ENCODE measurements around the gene PRDM16.

The PRDM16 gene

DNA sequence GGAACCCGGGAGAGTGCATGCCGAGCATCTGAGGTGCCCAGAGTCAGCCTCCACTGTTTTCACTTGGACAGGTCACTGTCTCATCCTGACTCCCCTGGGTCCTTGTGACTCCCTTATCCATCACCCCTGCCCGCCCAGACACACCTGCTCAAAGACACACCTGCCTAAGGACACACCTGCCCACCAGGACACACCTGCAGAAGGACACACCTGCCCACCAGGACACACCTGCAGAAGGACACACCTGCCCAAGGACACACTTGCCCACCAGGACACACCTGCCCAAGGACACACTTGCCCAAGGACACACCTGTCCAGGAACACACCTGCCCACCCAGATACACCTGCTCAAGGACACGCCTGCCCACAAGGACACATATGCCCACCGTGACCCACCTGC lies 314.7 kb downstream of the PRDM16 start:
- no peak for DNase-seq (ENCODE audit: low read depth in 1 of 2, low spot score in 1 of 2)
- TF ChIP-seq JUND (IDR thresholded peaks at IDR 0.05; ENCODE audit: low read depth): no peak
- in situ Hi-C loops (cut with HindIII; ENCODE audit: low pct_unique_long_range_greater_than_20kb, low sequenced_read_pairs): no loop called here

GRCh38 chr1:3384407-3384806 lies 315.4 kb downstream of the PRDM16 start:
- DNase-seq (ENCODE audit: low read depth in 1 of 2, low spot score in 1 of 2): no peak
- in situ Hi-C loops (cut with HindIII; ENCODE audit: low pct_unique_long_range_greater_than_20kb, low sequenced_read_pairs): no loop called here
- no peak for TF ChIP-seq JUND (IDR thresholded peaks at IDR 0.05; ENCODE audit: low read depth)

- DNase-seq (ENCODE audit: low read depth in 1 of 2, low spot score in 1 of 2): no peak
- in situ Hi-C loops (cut with HindIII; ENCODE audit: low pct_unique_long_range_greater_than_20kb, low sequenced_read_pairs): no loop called here
- no peak for TF ChIP-seq JUND (IDR thresholded peaks at IDR 0.05; ENCODE audit: low read depth)
Measured at GRCh38 chr1:3386205-3387002, 317.4 kb downstream of the PRDM16 start.

GRCh38 chr1:3387401-3387800 lies 318.4 kb downstream of the PRDM16 start:
- in situ Hi-C loops (cut with HindIII; ENCODE audit: low pct_unique_long_range_greater_than_20kb, low sequenced_read_pairs): no loop called here
- TF ChIP-seq JUND (IDR thresholded peaks at IDR 0.05; ENCODE audit: low read depth): no peak
- no peak for DNase-seq (ENCODE audit: low read depth in 1 of 2, low spot score in 1 of 2)

- TF ChIP-seq JUND (IDR thresholded peaks at IDR 0.05; ENCODE audit: low read depth): no peak
Measured at GRCh38 chr1:3389093-3389833, 320.3 kb downstream of the PRDM16 start.

GRCh38 chr1:3390291-3390690 lies 321.3 kb downstream of the PRDM16 start:
- in situ Hi-C loops (cut with HindIII; ENCODE audit: low pct_unique_long_range_greater_than_20kb, low sequenced_read_pairs): no loop called here
- TF ChIP-seq JUND (IDR thresholded peaks at IDR 0.05; ENCODE audit: low read depth): no peak
- no peak for DNase-seq (ENCODE audit: low read depth in 1 of 2, low spot score in 1 of 2)

More at GRCh38 chr1:3389093-3389833, 320.3 kb downstream of the PRDM16 start:
- in situ Hi-C loops (cut with HindIII; ENCODE audit: low pct_unique_long_range_greater_than_20kb, low sequenced_read_pairs): no loop called here
- DNase-seq (ENCODE audit: low read depth in 1 of 2, low spot score in 1 of 2): no peak

DNA sequence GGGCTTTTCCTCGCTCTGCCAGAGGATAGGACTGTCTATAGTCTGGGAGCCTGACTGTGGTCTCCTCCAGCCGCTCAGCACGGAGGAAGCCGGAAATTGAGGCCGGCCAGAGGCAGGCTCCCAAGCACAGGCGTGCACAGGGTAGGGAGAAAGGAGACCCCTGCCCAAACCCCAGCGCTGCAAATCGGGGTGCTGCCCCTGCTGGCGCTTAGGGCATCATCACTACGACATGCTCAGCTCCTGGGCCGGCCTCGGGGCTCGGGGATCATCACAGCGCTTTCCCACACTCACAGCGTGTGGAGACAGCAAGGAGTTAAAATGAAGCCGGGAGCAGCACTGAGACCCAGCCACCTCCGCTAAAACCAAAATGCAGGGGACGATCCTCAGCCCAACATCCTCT lies 322.7 kb downstream of the PRDM16 start:
- in situ Hi-C loops (cut with HindIII; ENCODE audit: low pct_unique_long_range_greater_than_20kb, low sequenced_read_pairs): no loop called here
- DNase-seq (ENCODE audit: low read depth in 1 of 2, low spot score in 1 of 2): no peak
- no peak for TF ChIP-seq JUND (IDR thresholded peaks at IDR 0.05; ENCODE audit: low read depth)

- peak in 1 of 2 experiments; percentile 43 for DNase-seq (ENCODE audit: low read depth in 1 of 2, low spot score in 1 of 2)
- no peak for TF ChIP-seq JUND (IDR thresholded peaks at IDR 0.05; ENCODE audit: low read depth)
- in situ Hi-C loops (cut with HindIII; ENCODE audit: low pct_unique_long_range_greater_than_20kb, low sequenced_read_pairs): no loop called here
Measured at GRCh38 chr1:3393024-3393986, 324.3 kb downstream of the PRDM16 start.

DNA sequence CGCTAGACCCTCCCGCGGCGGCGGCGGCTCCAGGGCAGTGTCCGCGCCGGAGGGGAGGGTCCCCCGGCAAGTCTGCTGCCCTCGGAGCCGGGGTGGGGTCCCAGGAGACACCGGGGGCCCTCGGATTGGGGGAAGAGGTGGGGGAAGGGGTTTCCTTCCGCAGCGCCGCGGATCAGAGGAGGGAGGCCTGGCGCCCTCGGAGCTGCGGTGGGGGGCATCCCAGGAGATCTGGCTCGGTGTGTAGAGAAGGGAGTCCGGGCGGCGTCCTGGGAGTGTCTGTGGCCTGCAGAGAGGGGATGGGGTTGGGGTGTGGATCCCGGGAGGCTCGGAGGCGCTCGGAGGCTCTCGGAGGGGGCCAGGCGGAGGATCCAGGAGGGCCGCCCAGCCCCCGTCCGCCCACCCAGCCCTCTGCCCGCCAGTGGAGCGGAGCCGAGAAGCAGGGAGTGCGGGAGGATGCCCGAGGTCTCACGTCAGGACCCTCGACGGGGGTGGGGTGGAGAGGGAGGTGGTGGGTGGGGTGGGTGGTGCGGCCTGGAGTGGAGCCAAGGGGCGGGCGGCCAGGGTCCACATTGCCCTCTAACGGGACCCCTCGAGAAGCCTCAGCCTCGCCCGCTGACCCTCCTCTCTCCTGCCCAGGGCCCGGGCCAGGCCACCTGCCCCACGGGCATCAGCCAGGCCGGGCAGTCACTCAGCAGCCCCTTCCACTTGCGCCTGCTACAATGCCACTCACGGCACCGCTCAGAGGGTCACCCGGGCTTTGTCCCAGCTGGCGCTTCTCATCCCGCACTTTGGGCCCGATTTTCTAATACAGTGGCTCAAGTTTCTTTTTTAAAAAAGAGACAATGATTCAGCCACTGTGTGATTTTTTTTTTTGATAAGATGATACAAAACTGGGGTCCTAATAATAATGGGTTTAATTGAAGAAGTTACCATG lies 325.3 kb downstream of the PRDM16 start:
- in situ Hi-C loops (cut with HindIII; ENCODE audit: low pct_unique_long_range_greater_than_20kb, low sequenced_read_pairs): no loop called here
- no peak for TF ChIP-seq JUND (IDR thresholded peaks at IDR 0.05; ENCODE audit: low read depth)
- no peak for DNase-seq (ENCODE audit: low read depth in 1 of 2, low spot score in 1 of 2)

- no peak for DNase-seq (ENCODE audit: low read depth in 1 of 2, low spot score in 1 of 2)
- in situ Hi-C loops (cut with HindIII; ENCODE audit: low pct_unique_long_range_greater_than_20kb, low sequenced_read_pairs): no loop called here
- TF ChIP-seq JUND (IDR thresholded peaks at IDR 0.05; ENCODE audit: low read depth): no peak
Measured at GRCh38 chr1:3396411-3396810, 327.4 kb downstream of the PRDM16 start.

DNA sequence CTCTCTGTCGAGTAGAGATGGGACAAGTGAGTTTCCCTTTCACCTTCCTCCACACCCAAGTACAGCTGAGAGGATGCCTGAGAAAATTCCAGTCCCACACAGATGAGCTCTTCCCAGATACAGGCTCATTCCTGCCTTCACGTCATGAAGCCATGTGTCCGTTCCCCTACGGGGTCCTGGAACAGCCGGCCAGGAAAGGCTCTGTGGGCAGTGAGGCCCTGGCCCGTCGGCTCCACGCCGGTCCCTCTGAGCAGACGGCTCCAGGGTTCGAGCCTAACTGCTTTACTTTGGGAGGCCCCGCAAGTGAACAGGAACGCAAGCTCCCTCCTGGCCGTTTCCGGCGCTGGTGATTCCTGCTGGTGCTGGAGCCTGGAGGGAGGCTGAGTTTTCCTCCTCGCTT lies 328.3 kb downstream of the PRDM16 start:
- no peak for DNase-seq (ENCODE audit: low read depth in 1 of 2, low spot score in 1 of 2)
- in situ Hi-C loops (cut with HindIII; ENCODE audit: low pct_unique_long_range_greater_than_20kb, low sequenced_read_pairs): no loop called here
- no peak for TF ChIP-seq JUND (IDR thresholded peaks at IDR 0.05; ENCODE audit: low read depth)

Data from T47D (cell line).